Spleen (tissue), 11 donors: ENCODE measurements around the gene PTPN22. TPM values are rescaled to one million over a fixed set of nuclear protein-coding genes. Genes with fewer than 3 reads are reported as not detected.

Source experiments
- DNase-seq: peaks from one replicate; pipeline ENCODE4 v3.0.0-alpha.2; 2020
- H3K27ac ChIP-seq, 8 donors: fragments of 200-600 bp; sonication (generic) in 7 of 8; 1 replicate in 4 of 8; 2 replicates in 4 of 8; pipeline versions ENCODE4 v1.5.0 to v1.8.0; 2016 to 2021; ENCODE audit warnings: inconsistent platforms in 4 of 8, mild to moderate bottlenecking in 4 of 8, moderate library complexity in 1 of 8
- H3K27me3 ChIP-seq, 7 donors: fragments of 200-600 bp; sonication (generic) in 6 of 7; replicated peaks in 1 of 7; 1 replicate in 4 of 7; 2 replicates in 3 of 7; pipeline versions ENCODE4 v1.5.0 to v1.8.0; 2016 to 2021; ENCODE audit warnings: inconsistent platforms in 3 of 7, mild to moderate bottlenecking in 1 of 7
- H3K36me3 ChIP-seq, 6 donors: fragments of 200-600 bp; sonication (generic) in 5 of 6; 1 replicate in 4 of 6; 2 replicates in 2 of 6; pipeline versions ENCODE4 v1.5.0 to v1.8.0; 2016 to 2021; ENCODE audit warnings: inconsistent platforms in 2 of 6
- H3K4me1 ChIP-seq, 6 donors: fragments of 200-600 bp; sonication (generic) in 5 of 6; 1 replicate in 3 of 6; 2 replicates in 3 of 6; pipeline versions ENCODE4 v1.5.0 to v1.8.0; 2016 to 2021; ENCODE audit warnings: inconsistent platforms in 3 of 6
- H3K4me3 ChIP-seq, 8 donors: fragments of 200-600 bp; sonication (generic) in 7 of 8; 1 replicate in 4 of 8; 2 replicates in 4 of 8; pipeline versions ENCODE4 v1.5.0 to v1.8.0; 2016 to 2021; ENCODE audit warnings: inconsistent platforms in 4 of 8, mild to moderate bottlenecking in 4 of 8, moderate library complexity in 2 of 8
- H3K9me3 ChIP-seq, 8 donors: fragments of 200-600 bp; sonication (generic) in 7 of 8; 1 replicate in 4 of 8; 2 replicates in 4 of 8; pipeline versions ENCODE4 v1.5.0 to v1.8.0; 2016 to 2021; ENCODE audit warnings: inconsistent platforms in 4 of 8
- POLR2A ChIP-seq, 3 donors: fragments of 450-650 bp; IDR thresholded peaks; one replicate each; pipeline ENCODE4 v1.5.1; 2017; ENCODE audit warnings: antibody characterized with exemption in 3 of 3, mild to moderate bottlenecking in 1 of 3
- POLR2AphosphoS5 ChIP-seq, 3 donors: sonication (generic); formaldehyde crosslinking; IDR thresholded peaks; one replicate each; pipeline ENCODE4 v1.5.1; 2017; ENCODE audit warnings: antibody characterized with exemption in 3 of 3
- WGBS, 5 donors: extraction: QIAGEN DNeasy Blood & Tissue Kit in 3 of 5; methylation state at CpG; one replicate each; pipeline versions ENCODE4 v1.1.5 to v1.1.7; 2013 to 2018; 5-methylcytosine and 5-hydroxymethylcytosine counted together
- intact Hi-C: fragments of 100-400 bp; cut with DNase I; formaldehyde crosslinking; loops from one replicate; pipeline ENCODE4 v1.15.0; 2023; ENCODE audit warnings: low total_unique reads
- polyA plus RNA-seq, 3 donors: library from polyadenylated mRNA; stranded (reverse); fragments of 200-250 nt; gene quantifications; one replicate each; pipeline ENCODE4 v1.2.1, GENCODE V29; 2013
- total RNA-seq, 7 donors: library from RNA; depleted of rRNA in 3 of 7; stranded (reverse); fragments of >200 nt in 3 of 7; fragmentation: NEBNext Ultra II Directional in 4 of 7; extraction: Animal tissue kit (Norgen Biotek cat#: 25700) in 4 of 7; gene quantifications; one replicate each; pipeline versions ENCODE4 v1.1.0 to v1.2.1, GENCODE V29; 2016 to 2021
- TF ChIP-seq, protein P1 (sequence below), 11 experiments: fragments of 200-600 bp in 7 of 11; fragments of 450-650 bp in 4 of 11; sonication (generic) in 4 of 11; IDR thresholded peaks in 8 of 11; conservative IDR thresholded peaks in 3 of 11; 1 replicate in 7 of 11; 2 replicates in 4 of 11; pipeline versions ENCODE4 v1.4.0 to v1.8.0; 2016 to 2021; ENCODE audit warnings: antibody characterized with exemption in 11 of 11, inconsistent platforms in 4 of 11, mild to moderate bottlenecking in 1 of 11
- donor health status: healthy with polysubstance abuse.
- donor health status: DM: no; HTN: no; CAD: no; lungs with moderate emphysema.
- donor health status: DM: no; HTN: no; CAD: no.
- donor health status: Bipolar disorder and iron deficiency.
- donor health status: healthy.
- donor health status: DM: no; HTN: no; CAD: no.
- donor health status: DM: yes; HTN: yes; CAD: no.

Gene PTPN22
- total and polyA plus RNA-seq, 10 donors = 10.4 to 42.9 (median 25.4) TPM

DNA sequence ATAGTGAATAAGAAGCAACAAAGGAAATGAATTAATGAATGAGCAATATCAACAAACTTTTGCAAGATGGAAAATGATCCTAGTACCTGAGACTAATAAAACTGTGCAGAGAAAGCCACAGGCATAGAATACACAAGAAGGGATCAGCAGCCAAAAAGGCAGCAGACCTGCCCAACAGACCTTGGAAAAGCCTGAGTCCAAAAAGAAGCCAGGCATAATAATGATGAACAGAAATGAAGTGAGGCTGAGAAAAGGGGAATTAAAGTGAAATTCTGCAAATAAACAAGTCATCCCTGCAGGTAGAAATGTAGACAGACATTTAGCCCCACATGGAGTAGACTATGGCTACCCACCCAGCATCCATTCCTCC lies 101.9 kb downstream of the PTPN22 start:
- no peak for TF ChIP-seq POLR2A (IDR thresholded peaks at IDR 0.05)
- TF ChIP-seq POLR2AphosphoS5 (IDR thresholded peaks at IDR 0.05) = no peak
- TF ChIP-seq, protein P1, sequence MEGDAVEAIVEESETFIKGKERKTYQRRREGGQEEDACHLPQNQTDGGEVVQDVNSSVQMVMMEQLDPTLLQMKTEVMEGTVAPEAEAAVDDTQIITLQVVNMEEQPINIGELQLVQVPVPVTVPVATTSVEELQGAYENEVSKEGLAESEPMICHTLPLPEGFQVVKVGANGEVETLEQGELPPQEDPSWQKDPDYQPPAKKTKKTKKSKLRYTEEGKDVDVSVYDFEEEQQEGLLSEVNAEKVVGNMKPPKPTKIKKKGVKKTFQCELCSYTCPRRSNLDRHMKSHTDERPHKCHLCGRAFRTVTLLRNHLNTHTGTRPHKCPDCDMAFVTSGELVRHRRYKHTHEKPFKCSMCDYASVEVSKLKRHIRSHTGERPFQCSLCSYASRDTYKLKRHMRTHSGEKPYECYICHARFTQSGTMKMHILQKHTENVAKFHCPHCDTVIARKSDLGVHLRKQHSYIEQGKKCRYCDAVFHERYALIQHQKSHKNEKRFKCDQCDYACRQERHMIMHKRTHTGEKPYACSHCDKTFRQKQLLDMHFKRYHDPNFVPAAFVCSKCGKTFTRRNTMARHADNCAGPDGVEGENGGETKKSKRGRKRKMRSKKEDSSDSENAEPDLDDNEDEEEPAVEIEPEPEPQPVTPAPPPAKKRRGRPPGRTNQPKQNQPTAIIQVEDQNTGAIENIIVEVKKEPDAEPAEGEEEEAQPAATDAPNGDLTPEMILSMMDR (IDR thresholded peaks at IDR 0.05 in 8 of 11, conservative IDR thresholded peaks at IDR 0.05 in 3 of 11) = no peak
- peaks cover 0 to 18% (median 8%) of the 10 kb centered on the region in 6 donors for H3K4me1 ChIP-seq
- H3K27me3 ChIP-seq = no peaks in the 10 kb centered on the region
- DNase-seq = no peak
- intact Hi-C loops = loop anchor here (10.0 kb wide), 1 partner anchor 45 kb away; the partner anchor contains the start of gene RSBN1
- no peak overlapping the region for H3K4me3 ChIP-seq
- no peaks in the 10 kb centered on the region for H3K9me3 ChIP-seq
- H3K27ac ChIP-seq = peak overlapping the region in 2 of 8 donors; percentile 14 to 21
- peaks cover 0 to 66% (median 37%) of the 10 kb centered on the region in 6 donors for H3K36me3 ChIP-seq

DNA sequence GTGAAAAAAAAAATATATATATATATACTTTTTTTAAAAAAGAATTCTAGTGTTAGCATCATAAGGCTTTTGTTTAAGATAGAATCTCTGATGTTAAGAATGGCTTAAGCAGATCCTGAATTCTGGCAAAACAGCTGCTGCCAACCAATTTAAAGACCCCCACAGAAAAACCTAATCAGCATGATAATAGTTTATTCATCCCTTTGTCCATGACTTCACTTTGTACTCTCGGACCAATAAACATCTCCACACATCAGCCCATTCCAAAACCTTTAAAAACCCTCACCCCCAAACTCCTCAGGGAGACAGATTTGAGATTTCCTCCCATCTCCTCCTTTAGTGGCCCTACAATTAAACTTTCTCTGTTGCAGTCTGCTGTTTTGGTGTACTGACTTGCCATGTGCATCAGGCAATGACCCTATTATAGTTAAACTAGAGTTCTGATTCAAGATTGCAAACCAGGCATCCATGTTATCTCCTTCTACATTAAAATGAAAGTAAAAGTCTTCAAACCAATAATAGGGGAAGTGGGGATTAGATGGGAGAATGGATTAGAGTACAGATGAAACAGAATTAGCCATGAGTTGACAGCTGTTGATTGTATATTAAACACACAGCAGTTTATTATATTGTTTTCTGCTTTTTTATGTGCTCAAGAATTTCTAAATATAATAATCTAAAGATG lies 102.5 kb downstream of the PTPN22 start:
- peaks cover 0 to 66% (median 37%) of the 10 kb centered on the region in 6 donors for H3K36me3 ChIP-seq
- peak overlapping the region in 2 of 8 donors; percentile 14 to 21 for H3K27ac ChIP-seq
- H3K27me3 ChIP-seq = no peaks in the 10 kb centered on the region
- intact Hi-C loops = loop anchor here (10.0 kb wide), 1 partner anchor 46 kb away; the partner anchor contains the start of gene RSBN1
- no peak for TF ChIP-seq POLR2AphosphoS5 (IDR thresholded peaks at IDR 0.05)
- TF ChIP-seq, protein P1 (IDR thresholded peaks at IDR 0.05 in 8 of 11, conservative IDR thresholded peaks at IDR 0.05 in 3 of 11) = no peak
- no peak for TF ChIP-seq POLR2A (IDR thresholded peaks at IDR 0.05)
- peaks cover 0 to 18% (median 8%) of the 10 kb centered on the region in 6 donors for H3K4me1 ChIP-seq
- WGBS, 5 donors = 55 to 100% (median 96%) methylated on average over 1 of the region's 1 CpG
- no peaks in the 10 kb centered on the region for H3K9me3 ChIP-seq
- no peak overlapping the region for H3K4me3 ChIP-seq
- no peak for DNase-seq

DNA sequence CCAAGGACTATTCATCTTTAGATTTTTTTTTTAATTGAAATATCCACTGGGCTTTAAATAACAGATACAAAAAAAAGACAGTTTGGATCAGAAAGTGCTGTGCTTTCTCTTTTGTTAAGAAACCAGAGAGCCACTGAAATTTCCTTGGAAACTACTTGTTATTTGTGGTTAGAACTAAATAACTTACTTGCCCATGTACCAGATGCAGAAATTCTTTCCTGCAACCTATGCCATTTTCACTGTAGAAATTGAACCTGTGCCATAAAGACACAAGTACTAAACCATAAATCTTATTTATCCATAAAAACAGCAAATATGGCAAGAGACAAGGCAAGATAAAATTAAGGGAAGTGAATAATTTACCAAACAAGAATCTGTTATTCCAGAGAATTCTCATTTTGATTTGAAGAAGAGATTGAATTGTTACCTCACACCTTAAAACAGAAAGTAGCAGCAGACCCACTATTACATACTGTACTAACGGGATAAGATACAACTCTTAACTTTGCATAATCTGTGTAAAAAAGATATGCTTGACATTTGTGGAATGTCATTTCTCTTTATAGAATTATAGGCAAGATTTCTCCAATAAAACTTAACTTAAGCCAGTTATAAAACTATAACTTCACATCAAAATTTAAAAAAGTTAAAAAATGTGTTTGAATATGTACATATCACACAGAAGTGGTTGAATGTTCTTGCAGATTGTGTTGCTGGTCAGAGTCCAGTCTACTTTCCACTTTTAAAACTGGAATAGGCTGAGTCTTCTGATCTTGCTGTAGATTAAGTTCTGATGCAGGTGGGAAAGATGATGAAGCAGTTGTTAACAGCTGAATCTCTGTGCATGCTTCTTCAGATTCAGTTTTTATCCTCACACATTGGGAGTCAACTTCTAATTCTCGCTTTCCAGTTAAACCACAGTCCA lies 105.9 kb downstream of the PTPN22 start:
- intact Hi-C loops = loop anchor here (10.0 kb wide), 1 partner anchor 49 kb away; the partner anchor contains the start of gene RSBN1
- Histone ChIP-seq H3K36me3 (peaks cover 0 to 54% (median 31%) of the 10 kb centered on the region in 6 donors), H3K9me3 (no peaks in the 10 kb centered on the region), H3K4me3 (no peak overlapping the region), H3K4me1 (peaks cover 0 to 21% (median 8%) of the 10 kb centered on the region in 6 donors), H3K27me3 (no peaks in the 10 kb centered on the region), H3K27ac (no peak overlapping the region)
- DNase-seq = no peak
- no peak for TF ChIP-seq POLR2AphosphoS5 (IDR thresholded peaks at IDR 0.05)
- 91 to 96% (median 93%) methylated on average over 2 of the region's 2 CpGs for WGBS, 5 donors

Other genes with a start within 250 kb of the PTPN22 start
- 10 to 100 TPM; 18.3 to 47.6 (median 25.9) TPM for gene PHTF1, start 112.2 kb downstream of the PTPN22 start, total RNA-seq
- 1 to 10 TPM; 5.6 to 9.0 (median 7.4) TPM for gene PHTF1, start 112.2 kb downstream of the PTPN22 start, polyA plus RNA-seq
- gene RSBN1, start 59.2 kb downstream of the PTPN22 start, total RNA-seq = 10 to 100 TPM; 24.2 to 34.0 (median 29.1) TPM
- 1 to 10 TPM; 5.4 to 7.0 (median 6.0) TPM for gene RSBN1, start 59.2 kb downstream of the PTPN22 start, polyA plus RNA-seq
- 1 to 10 TPM; 1.5 to 7.1 (median 2.2) TPM for gene BCL2L15, start 15.9 kb upstream of the PTPN22 start, total RNA-seq
- gene BCL2L15, start 15.9 kb upstream of the PTPN22 start, polyA plus RNA-seq = under 1 TPM; 0.64 to 0.83 (median 0.67) TPM
- 10 to 100 TPM; 23.9 to 58.0 (median 33.1) TPM for gene AP4B1, start 33.1 kb upstream of the PTPN22 start, total RNA-seq
- 10 to 100 TPM; 24.9 to 52.3 (median 27.5) TPM for gene AP4B1, start 33.1 kb upstream of the PTPN22 start, polyA plus RNA-seq
- gene DCLRE1B, start 33.6 kb upstream of the PTPN22 start, total RNA-seq = 10 to 100 TPM in 1 of 7 donors, 1 to 10 TPM in 6; 6.7 to 10.5 (median 8.0) TPM
- gene DCLRE1B, start 33.6 kb upstream of the PTPN22 start, polyA plus RNA-seq = 1 to 10 TPM; 1.9 to 3.5 (median 2.4) TPM
- gene HIPK1, start 57.6 kb upstream of the PTPN22 start, total RNA-seq = 10 to 100 TPM; 62.5 to 92.3 (median 76.5) TPM
- gene HIPK1, start 57.6 kb upstream of the PTPN22 start, polyA plus RNA-seq = 10 to 100 TPM in 1 of 3 donors, 1 to 10 TPM in 2; 7.1 to 10.4 (median 7.2) TPM
- 10 to 100 TPM in 1 of 7 donors, 1 to 10 TPM in 6; 1.2 to 10.9 (median 6.6) TPM for gene OLFML3, start 107.8 kb upstream of the PTPN22 start, total RNA-seq
- gene OLFML3, start 107.8 kb upstream of the PTPN22 start, polyA plus RNA-seq = 1 to 10 TPM; 2.6 to 6.1 (median 3.8) TPM